ACHN (cell line): ENCODE results near the gene ROR2.
"Not testable (repeated sequence)": the region's sequence is repeated elsewhere in the genome, so short reads cannot be mapped to it uniquely, and the experiment has no call there.

Source experiments
- DNase-seq: peaks from one replicate; pipeline ENCODE4 v3.0.0-alpha.2; 2015
- in situ Hi-C: cut with HindIII; loops from 2 replicates; pipeline ENCODE4 v1.10.0; 2017; ENCODE audit warnings: low sequenced_read_pairs, low pct_ligation_motif_present, low pct_unique_long_range_greater_than_20kb

The ROR2 gene

GRCh38 chr9:91562416-91562815 lies 387.6 kb downstream of the ROR2 start:
- in situ Hi-C loops: no loop called here
- DNase-seq: no peak

GRCh38 chr9:91560301-91560700 lies 389.7 kb downstream of the ROR2 start:
- in situ Hi-C loops: no loop called here
- no peak for DNase-seq

- in situ Hi-C loops: no loop called here
- no peak for DNase-seq
Measured at GRCh38 chr9:91558879-91559278, 391.1 kb downstream of the ROR2 start.

DNA sequence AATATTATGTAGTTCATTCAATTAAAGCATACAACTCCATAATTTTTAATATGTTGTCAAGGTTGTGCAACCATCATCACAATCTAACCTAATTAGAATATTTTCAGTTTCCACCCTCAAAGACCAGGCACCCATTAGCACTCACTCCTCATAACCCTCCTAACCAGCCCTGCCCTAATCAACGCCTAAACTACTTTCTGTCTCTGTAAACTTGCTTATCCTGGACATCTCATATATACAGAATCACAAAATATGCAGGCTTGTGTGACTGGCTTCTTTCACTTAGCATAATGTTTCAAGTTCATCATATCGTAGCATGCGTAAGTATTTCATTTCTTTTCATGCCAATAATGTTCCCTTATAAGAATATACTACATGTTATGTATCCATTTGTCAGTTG lies 391.6 kb downstream of the ROR2 start:
- in situ Hi-C loops: no loop called here

DNA sequence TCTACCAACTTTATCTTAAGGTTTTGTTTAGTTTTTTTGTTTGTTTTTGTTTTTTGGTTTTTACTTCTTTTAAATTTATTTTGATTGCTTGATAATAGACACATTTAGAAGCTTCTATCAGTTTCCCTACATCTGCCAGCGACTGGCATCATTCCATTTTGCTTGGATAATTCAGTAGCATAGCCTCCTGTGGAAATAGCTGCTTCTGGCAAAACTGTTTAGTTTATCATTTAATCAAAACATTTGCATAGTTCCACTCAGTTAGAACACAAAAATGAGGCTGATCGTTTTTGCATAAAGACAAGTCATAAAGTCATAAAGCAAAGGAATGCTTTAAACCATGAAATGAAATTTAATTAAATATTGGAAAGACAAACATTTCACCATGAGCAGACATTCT lies 392.7 kb downstream of the ROR2 start:
- no peak for DNase-seq
- in situ Hi-C loops: no loop called here

More for the DNA sequence above, 391.6 kb downstream of the ROR2 start:
- no peak for DNase-seq

DNA sequence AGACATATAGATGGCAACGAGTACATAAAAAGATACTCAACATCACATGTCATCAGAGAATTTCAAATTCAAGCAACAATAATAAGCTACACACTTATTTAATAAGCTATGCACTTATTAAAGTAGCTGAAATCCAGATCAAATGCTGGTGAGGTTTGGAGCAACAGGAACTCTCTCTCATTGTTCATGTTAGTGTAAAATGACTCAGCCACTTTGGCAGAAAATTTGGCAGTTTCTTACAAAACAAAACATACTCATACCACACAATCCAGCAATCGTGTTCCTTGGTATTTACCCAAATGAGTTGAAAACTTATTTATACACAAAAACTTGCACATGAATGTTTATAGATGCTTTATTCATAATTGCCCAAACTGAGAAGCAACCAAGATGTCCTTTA lies 394.9 kb downstream of the ROR2 start:
- DNase-seq: no peak
- in situ Hi-C loops: no loop called here

GRCh38 chr9:91549177-91549576 lies 400.9 kb downstream of the ROR2 start:
- DNase-seq: no peak
- in situ Hi-C loops: no loop called here

DNA sequence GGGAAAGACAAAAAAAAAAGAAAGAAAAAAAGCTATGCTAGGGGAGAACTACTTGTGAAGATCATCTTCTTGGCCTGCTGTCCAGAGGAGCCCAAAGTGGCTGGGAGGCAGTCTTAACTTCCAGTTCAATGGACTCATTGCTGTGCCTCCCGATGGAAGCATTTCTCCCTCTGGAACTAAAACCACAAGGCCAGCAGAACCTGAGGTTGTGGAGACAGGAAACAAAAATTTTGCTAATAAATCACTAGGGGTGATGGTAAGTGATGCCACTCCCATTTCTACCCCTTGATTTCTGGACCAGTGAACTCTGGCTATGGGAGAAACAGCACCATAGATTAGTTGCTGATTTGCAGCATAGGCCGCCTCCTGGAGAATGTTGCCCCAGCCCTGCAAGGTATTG lies 402.9 kb downstream of the ROR2 start:
- in situ Hi-C loops: no loop called here

GRCh38 chr9:91546574-91546973 lies 403.5 kb downstream of the ROR2 start:
- in situ Hi-C loops: no loop called here
- no peak for DNase-seq

More for the DNA sequence above, 402.9 kb downstream of the ROR2 start:
- DNase-seq: no peak

DNA sequence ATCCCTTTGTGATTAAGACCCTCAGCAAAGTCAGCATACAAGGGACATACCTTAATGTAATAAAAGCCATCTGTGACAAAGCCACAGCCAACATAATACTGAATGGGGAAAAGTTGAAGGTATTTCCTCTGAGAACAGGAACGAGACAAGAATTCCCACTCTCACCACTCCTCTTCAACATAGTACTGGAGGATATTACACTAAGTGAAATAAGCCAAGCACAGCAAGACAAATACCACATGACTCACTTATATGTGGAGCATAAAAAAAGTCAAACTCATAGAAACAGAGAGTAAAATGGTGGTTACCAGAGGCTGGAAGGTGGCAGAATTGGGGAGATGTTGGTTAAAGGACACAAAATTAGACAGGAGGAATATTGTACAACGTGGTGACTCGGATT lies 408.3 kb downstream of the ROR2 start:
- in situ Hi-C loops: no loop called here
- DNase-seq: no peak

- in situ Hi-C loops, DNase-seq: not testable (repeated sequence)
Measured at GRCh38 chr9:91540506-91540905, 409.5 kb downstream of the ROR2 start.

- DNase-seq: no peak
- in situ Hi-C loops: no loop called here
Measured at GRCh38 chr9:91536211-91536691, 413.8 kb downstream of the ROR2 start.

- in situ Hi-C loops: no loop called here
- DNase-seq: no peak
Measured at GRCh38 chr9:91534374-91534773, 415.7 kb downstream of the ROR2 start.

GRCh38 chr9:91533382-91533781 lies 416.6 kb downstream of the ROR2 start:
- in situ Hi-C loops: no loop called here
- no peak for DNase-seq

DNA sequence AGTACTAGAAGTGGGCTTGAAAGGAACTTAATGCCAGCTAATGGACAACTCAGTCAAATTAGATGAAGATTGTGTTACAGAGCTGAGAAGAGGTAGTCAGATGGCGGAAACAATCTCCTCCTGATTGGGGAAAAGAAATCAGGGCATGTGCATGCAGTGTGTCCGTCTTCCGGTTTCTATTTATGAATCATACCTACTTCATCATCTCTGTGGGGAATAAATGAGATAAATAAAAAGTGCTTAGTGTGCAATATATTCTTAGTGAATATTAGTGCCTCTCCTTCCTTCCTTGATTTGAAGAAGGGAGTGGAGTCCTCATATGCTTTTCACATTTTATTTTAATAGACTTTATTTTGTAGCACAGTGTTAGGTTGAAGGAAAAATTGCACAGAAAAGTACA lies 417.7 kb downstream of the ROR2 start:
- no peak for DNase-seq
- in situ Hi-C loops: no loop called here

GRCh38 chr9:91530829-91531228 lies 419.2 kb downstream of the ROR2 start:
- no peak for DNase-seq
- in situ Hi-C loops: no loop called here

GRCh38 chr9:91522481-91522880 lies 427.5 kb downstream of the ROR2 start:
- DNase-seq: no peak
- in situ Hi-C loops: no loop called here

GRCh38 chr9:91519520-91520277 lies 430.3 kb downstream of the ROR2 start:
- DNase-seq: no peak
- in situ Hi-C loops: no loop called here

DNA sequence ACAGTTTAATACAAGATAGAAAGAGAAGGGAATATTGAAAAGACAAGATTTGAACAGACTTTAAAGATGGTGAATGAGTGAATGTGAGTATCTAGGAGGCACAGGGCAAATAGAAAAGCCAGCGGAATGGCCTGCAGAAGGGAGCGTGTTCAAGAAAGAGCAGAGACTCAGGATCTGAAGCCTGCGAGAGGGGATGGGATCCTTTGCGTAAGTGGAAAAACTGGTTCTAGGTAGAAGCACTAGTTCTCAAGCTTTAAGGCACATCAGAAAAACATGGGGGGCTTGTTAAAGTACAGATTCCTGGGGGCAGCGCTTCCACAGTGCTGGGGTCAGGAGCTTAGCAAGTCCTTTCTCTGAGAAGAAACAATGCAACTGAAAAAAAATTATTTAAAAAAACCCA lies 431.6 kb downstream of the ROR2 start:
- in situ Hi-C loops: no loop called here

GRCh38 chr9:91517801-91518200 lies 432.2 kb downstream of the ROR2 start:
- in situ Hi-C loops: no loop called here

More for the DNA sequence above, 431.6 kb downstream of the ROR2 start:
- no peak for DNase-seq

More at GRCh38 chr9:91517801-91518200, 432.2 kb downstream of the ROR2 start:
- DNase-seq: no peak
